Cerebellar cortex (tissue), 1 donor: Measurements from ENCODE around the gene WNT2B.
A peak's percentile ranks its signal among the peaks of the same experiment; 100 is the strongest.

Experiments
- DNase-seq: peaks from one replicate; pipeline ENCODE4 v3.0.0-alpha.2; 2015; ENCODE audit warnings: low spot score

Gene WNT2B

GRCh38 chr1:112504661-112505399 lies 3.9 kb upstream of the WNT2B start:
- no peak for DNase-seq

- no peak for DNase-seq
Observed at GRCh38 chr1:112505400-112505785, 3.4 kb upstream of the WNT2B start.

DNA sequence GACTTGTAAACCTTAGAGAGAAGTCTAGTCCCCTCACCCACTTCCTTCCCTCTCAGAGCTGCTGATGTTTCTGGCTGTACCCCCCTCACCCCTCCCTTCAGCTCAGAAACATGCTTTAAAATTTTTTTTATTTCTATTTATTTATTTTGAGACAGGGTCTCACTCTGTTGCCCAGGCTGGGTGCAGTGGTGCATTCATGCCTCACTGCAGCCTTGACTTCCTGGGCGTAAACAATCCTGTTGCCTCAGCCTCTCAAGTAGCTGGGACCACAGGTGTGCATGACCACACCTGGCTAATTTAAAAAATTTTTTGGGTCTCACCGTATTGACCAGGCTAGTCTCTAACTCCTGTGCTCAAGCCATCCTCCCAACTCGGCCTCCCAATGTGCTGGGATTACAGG lies 2.9 kb upstream of the WNT2B start:
- no peak for DNase-seq

DNA sequence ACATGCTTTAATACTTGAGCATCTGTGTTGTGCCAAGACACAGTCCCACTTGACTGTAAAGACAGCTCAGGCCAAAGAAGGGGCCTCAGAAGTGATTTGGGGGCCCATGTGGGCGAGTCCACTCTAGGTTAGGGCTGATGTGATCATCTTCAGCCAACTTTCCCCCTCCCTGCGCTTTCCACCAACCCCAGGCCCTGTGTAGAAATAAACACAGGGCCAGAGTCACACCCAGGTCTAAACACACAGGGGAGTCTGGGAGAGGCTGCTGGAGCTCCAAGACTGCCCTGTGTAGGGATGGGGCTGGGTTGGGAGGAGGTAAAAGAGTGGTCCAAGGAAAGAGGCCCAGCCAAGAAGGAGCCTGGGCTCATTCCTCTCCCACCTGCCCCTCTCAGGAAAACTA lies 2.5 kb upstream of the WNT2B start:
- no peak for DNase-seq

GRCh38 chr1:112506731-112507130 lies 2.0 kb upstream of the WNT2B start:
- DNase-seq = no peak

- no peak for DNase-seq
Observed at GRCh38 chr1:112507336-112507735, 1.4 kb upstream of the WNT2B start.

DNA sequence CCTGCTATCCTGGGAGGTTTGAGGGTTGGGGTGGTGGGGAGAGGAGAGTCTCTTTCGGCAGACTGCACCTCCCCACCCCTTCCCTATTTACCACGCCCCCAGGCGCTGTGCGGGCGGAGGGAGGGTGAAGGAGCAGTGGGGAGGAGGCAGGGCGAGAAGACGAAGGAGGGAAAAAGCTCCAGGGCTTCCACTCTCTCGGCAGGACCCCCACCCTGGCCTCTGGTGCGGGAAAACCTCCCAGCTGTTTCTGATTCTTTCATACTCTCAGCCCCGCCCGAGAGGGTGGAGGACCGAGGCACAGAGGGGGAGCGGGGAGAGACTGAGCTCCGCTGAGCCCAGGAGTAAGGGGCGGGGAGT lies 866 bp upstream of the WNT2B start:
- no peak for DNase-seq

DNA sequence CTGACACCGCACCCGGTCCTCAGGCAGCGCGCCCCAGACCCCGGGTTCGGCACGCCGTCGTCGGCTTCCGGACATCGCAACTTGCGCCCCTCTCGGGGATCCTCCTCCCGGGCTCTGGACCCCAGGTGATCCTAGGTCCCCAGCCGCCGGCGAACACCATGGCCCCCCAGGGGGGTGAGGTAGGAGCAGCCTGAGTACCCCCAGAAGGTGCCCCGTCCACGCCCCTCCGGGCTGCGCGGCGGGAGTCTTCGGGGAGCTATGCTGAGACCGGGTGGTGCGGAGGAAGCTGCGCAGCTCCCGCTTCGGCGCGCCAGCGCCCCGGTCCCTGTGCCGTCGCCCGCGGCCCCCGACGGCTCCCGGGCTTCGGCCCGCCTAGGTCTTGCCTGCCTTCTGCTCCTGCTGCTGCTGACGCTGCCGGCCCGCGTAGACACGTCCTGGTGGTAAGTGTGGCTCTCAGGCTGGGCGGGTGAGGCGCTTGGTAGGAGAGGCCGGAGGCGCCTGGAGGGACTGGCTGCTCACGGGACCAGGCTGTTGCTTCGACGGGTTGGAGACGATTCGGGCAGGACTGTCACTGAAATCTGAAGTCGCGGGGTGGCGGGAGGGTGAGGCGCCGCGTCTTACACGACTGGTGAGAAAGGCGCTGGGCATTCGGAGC lies 367 bp downstream of the WNT2B start:
- no peak for DNase-seq

GRCh38 chr1:112509660-112510178 lies 954 bp downstream of the WNT2B start:
- no peak for DNase-seq

- no peak for DNase-seq
Observed at GRCh38 chr1:112510340-112510739, 1.6 kb downstream of the WNT2B start.

DNA sequence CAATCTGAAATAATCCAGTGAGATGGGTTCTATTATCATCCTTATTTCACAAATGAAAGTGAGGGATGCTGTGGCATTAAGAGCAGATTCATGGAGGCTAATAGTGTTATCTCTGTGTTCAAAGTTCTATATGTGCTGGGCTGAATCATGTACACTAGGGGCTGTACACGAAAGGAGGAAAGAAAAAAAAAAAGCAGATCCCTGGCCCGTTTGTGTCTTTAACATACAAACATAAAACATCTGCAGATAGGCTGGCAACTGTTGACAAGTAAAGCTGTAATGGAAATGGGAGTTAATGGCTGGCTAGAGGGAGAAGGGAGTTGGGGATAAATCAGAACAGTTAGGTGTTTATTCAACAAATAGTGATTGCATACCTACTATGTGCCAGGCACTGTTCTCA lies 3.1 kb downstream of the WNT2B start:
- DNase-seq = no peak

- no peak for DNase-seq
Observed at GRCh38 chr1:112513112-112513870, 4.5 kb downstream of the WNT2B start.

GRCh38 chr1:112514901-112515300 lies 6.1 kb downstream of the WNT2B start:
- DNase-seq = no peak

GRCh38 chr1:112515311-112516009 lies 6.7 kb downstream of the WNT2B start:
- DNase-seq = no peak

GRCh38 chr1:112516141-112516540 lies 7.4 kb downstream of the WNT2B start:
- DNase-seq = no peak

DNA sequence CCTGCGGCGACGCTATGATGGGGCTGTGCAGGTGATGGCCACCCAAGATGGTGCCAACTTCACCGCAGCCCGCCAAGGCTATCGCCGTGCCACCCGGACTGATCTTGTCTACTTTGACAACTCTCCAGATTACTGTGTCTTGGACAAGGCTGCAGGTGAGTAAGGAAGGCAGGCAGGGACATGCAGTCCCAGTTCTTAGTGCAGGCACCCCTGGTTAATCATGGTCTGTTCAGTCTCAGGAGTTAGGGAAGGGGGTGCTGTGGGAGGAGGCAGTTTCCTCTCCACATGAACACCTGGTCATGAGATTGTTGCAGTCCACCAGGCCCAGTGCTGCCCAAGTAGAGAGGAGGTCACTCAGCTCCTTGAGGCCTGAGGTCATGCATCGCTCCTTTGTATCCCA lies 8.5 kb downstream of the WNT2B start:
- DNase-seq = no peak

GRCh38 chr1:112517646-112518045 lies 8.9 kb downstream of the WNT2B start:
- DNase-seq = no peak

GRCh38 chr1:112518186-112518585 lies 9.4 kb downstream of the WNT2B start:
- DNase-seq = no peak

DNA sequence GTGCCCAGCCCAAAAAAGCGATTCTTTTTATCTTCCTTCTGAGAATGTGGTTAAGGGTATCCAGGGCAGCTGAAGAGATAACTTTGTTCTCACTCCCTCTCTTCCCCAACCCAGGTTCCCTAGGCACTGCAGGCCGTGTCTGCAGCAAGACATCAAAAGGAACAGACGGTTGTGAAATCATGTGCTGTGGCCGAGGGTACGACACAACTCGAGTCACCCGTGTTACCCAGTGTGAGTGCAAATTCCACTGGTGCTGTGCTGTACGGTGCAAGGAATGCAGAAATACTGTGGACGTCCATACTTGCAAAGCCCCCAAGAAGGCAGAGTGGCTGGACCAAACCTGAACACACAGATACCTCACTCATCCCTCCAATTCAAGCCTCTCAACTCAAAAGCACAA lies 11.4 kb downstream of the WNT2B start:
- no peak for DNase-seq

- DNase-seq = no peak
Observed at GRCh38 chr1:112522621-112523020, 13.9 kb downstream of the WNT2B start.

DNA sequence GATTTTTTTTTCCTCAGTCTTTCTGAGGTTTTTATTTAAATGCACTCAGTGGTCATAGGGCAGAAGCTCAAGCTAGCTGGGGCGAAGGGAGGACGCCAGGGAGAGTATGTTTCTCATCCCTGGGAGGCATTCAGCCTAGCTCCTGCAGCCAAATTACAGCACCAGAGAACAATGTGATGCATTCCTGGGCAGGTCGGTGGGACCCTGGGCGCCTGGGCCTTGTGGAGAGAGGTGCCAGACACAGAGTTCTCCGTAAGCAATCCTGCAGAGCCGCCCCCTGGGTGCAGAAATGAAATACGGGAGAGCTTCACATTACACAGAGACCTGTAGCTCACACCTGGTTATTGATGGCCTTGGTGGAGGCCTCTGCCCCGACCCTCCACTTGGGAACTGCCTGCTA lies 15.5 kb downstream of the WNT2B start:
- peak; percentile 61 for DNase-seq

DNA sequence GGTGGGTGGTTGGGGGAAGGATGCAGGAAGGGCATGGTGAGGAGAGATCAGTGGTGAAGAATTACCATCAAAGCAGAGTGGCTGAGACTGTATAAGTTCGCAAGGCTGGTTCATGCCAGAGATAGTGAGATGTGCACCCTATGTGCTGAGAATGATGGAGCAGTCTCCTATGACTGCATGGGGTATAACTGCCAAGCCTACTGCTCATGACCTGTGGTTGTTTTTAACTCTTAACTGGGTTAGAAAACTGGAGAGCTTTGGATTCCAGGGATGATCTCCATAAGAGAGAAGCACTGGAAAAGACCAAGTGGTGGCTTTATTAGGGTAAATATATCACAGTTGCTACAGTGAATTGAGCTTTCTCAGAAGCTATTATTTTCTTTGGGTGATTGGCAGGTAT lies 16.2 kb downstream of the WNT2B start:
- no peak for DNase-seq
